T-helper 2 cell treated with Interferon-gamma antibody and Interleukin-4, amounts not matched to agents 5 μg/mL and 100 μg/mL, for 36 hours (primary cell): ENCODE measurements around the gene LCN15.
A peak's percentile ranks its signal among the peaks of the same experiment; 100 is the strongest.

Source experiments
- DNase-seq: peaks from one replicate; pipeline ENCODE4 v3.0.0; 2021; ENCODE audit warnings: low spot score
- H3K27ac Mint-ChIP-seq: one replicate; pipeline ENCODE4 v1.8.0; 2021; ENCODE audit warnings: mild to moderate bottlenecking, mixed read lengths
- H3K27me3 Mint-ChIP-seq: one replicate; pipeline ENCODE4 v1.8.0; 2021; ENCODE audit warnings: low read depth, mixed read lengths
- H3K36me3 Mint-ChIP-seq: one replicate; pipeline ENCODE4 v1.8.0; 2021; ENCODE audit warnings: low read depth, mixed read lengths
- H3K4me1 Mint-ChIP-seq: one replicate; pipeline ENCODE4 v1.8.0; 2021; ENCODE audit warnings: low read depth, mixed read lengths
- H3K4me3 Mint-ChIP-seq: one replicate; pipeline ENCODE4 v1.8.0; 2022; ENCODE audit warnings: mild to moderate bottlenecking, moderate library complexity, mixed read lengths
- H3K9me3 Mint-ChIP-seq: one replicate; pipeline ENCODE4 v1.8.0; 2021; ENCODE audit warnings: mixed read lengths

LCN15 gene

DNA sequence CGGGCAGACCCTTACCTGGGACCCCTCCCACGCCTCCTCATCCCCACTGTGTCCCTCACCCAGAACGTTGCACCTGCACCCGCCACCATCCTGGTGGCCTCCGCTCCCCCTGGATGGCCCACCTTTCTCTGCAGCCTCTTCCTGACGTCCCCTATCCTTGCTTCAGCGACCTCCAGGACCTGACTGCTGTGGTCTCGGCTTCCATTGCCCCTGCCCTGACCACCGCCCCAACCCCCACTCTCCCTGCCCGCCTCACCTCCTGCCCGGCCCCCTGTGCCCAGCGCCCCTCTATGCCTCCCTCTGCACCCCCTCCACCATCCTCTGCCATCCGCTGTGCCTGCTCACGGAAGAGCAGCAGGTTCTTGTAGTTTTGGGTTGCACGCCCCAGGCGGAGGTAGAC is 23.8 kb downstream of the LCN15 start:
- no peaks in the 10 kb centered on the region for H3K36me3 Mint-ChIP-seq
- DNase-seq = no peak
- H3K9me3 Mint-ChIP-seq = no peaks in the 10 kb centered on the region
- no peak overlapping the region for H3K27ac Mint-ChIP-seq
- peaks cover 5% of the 10 kb centered on the region for H3K27me3 Mint-ChIP-seq
- H3K4me3 Mint-ChIP-seq = no peak overlapping the region
- H3K4me1 Mint-ChIP-seq = no peaks in the 10 kb centered on the region

DNA sequence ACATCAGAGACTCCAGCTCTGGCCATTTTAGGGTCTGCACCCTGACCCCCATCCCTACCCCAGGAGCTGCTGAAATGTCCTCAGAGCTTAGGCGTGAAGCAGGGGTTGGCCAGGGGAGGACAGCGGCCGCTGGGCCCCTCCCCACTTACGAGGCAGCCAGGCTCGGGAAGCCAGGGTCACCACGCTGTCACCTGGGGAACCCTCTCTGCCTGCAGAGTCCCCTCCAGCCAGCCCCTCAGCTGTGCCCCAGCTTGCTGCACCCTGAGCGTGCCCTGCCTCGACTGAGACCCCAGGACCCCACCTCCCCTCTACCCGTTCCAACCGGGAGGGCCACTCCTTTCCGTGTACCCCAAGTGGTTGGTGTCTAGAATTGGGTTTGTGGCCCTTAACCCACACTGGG is 24.2 kb downstream of the LCN15 start:
- H3K9me3 Mint-ChIP-seq = no peaks in the 10 kb centered on the region
- H3K36me3 Mint-ChIP-seq = no peaks in the 10 kb centered on the region
- H3K4me1 Mint-ChIP-seq = no peaks in the 10 kb centered on the region
- H3K27me3 Mint-ChIP-seq = peaks cover 5% of the 10 kb centered on the region
- no peak overlapping the region for H3K4me3 Mint-ChIP-seq
- H3K27ac Mint-ChIP-seq = no peak overlapping the region
- DNase-seq = no peak

DNA sequence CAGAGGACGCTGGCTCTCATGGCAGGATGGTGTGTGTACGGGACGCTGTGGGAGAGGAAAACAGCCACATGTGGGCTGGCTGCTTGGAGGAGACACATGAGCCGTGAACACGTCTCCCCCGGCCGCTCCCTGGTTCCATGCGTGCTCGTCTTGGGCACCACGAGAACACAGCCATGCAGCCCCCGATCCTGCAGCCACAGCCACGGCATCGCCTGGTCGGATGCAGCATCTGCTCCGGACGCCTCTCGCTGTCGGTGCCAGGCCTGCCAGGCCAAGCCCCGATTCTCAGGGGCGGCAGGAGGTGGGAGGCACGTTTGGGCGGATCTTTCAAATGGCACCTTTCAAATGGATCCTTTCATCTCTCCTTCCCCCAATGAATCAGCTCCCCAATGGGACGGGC is 24.8 kb downstream of the LCN15 start:
- Mint-ChIP-seq H3K27me3 (peaks cover 5% of the 10 kb centered on the region), H3K4me3 (no peak overlapping the region), H3K4me1 (no peaks in the 10 kb centered on the region), H3K36me3 (no peaks in the 10 kb centered on the region), H3K27ac (no peak overlapping the region), H3K9me3 (no peaks in the 10 kb centered on the region)
- no peak for DNase-seq

DNA sequence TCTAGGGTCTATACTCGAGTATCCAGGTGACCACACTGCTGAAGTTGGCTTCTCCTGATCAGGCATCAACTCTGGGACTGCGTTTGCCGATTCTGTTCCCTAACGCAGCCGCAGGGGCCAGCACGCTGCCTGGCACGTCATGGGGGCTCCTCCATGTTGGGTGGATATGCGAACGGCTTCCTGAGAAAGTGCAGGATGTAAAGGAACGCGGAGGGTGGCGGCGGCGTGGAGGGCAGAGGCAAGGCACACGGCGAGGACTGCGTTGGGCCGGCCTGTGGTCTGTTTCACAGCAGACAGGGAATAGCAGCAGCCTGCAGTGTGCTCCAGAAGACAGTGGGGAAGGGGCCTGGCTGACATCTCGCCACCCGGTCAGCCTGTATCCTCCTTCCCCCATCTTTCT is 25.4 kb downstream of the LCN15 start:
- Mint-ChIP-seq H3K27me3 (peaks cover 5% of the 10 kb centered on the region), H3K4me3 (no peak overlapping the region), H3K4me1 (no peaks in the 10 kb centered on the region), H3K9me3 (no peaks in the 10 kb centered on the region), H3K36me3 (no peaks in the 10 kb centered on the region), H3K27ac (no peak overlapping the region)
- DNase-seq = no peak

DNA sequence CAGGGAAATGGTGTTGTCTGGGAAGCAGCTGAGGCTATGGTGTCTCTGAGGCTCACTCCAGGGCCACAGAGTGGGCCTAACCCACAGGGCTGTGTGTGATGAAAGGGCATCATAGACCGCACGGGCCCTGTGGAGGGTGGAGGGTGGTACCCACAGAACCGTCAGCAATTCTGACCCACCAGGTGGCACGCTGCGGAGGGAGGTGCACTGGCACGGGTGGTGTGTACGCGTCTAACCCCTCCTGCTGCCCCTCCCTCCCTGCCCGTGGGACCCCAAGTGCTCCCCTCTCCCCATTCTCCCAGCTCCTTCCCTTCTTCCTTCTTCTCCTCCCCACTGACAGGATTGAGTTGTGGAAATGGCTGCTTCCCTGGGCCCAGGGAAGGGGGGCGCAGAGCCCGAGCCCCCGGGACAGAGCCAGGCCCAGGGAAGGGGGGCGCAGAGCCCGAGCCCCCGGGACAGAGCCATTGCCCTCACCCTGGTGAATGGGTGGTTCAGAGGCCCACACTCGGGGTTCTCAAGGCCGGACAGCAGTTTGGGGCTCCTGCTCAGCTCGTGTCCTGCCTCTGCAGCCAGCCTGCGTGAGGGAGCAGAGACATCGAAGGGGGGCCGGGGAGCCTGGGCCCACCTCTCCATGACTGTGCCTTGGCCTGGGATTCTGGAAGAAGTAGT is 28.4 kb downstream of the LCN15 start:
- H3K27me3 Mint-ChIP-seq = no peaks in the 10 kb centered on the region
- H3K4me3 Mint-ChIP-seq = no peak overlapping the region
- no peaks in the 10 kb centered on the region for H3K9me3 Mint-ChIP-seq
- H3K27ac Mint-ChIP-seq = no peak overlapping the region
- DNase-seq = no peak
- peaks cover 4% of the 10 kb centered on the region for H3K4me1 Mint-ChIP-seq
- no peaks in the 10 kb centered on the region for H3K36me3 Mint-ChIP-seq

DNA sequence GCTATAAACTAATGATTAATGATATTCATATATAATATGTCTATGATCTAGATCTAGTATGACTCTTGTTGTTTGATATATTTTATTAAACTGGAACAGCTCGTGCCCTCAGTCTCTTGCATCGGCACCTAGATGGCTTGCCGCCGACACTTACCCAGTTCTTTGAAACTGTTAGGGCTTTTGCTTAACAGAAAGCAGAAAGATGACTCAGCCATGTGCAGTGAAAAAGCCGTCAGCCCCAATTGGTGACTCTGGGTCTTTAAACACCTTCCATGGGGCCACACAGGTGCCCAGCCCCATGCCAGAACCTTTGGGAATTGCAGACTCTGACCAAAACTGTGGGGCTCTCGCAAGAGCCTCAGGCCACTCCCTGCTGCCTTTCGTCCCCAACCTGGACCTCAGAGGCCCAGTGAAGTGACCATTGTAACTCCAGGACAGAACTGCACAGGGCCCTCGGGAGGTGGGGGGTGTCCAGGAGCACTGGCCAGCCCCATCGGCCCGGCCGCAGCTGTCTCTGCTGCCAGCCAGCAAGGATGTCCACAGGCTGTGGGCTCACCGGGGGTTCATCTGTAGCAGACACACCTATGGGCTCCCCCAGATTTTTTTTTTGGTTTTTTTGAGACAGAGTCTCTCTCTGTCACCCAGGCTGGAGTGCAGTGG is 29.4 kb downstream of the LCN15 start:
- H3K9me3 Mint-ChIP-seq = no peaks in the 10 kb centered on the region
- H3K27me3 Mint-ChIP-seq = no peaks in the 10 kb centered on the region
- H3K4me3 Mint-ChIP-seq = no peak overlapping the region
- H3K36me3 Mint-ChIP-seq = no peaks in the 10 kb centered on the region
- no peak for DNase-seq
- no peak overlapping the region for H3K27ac Mint-ChIP-seq
- peaks cover 7% of the 10 kb centered on the region for H3K4me1 Mint-ChIP-seq

DNA sequence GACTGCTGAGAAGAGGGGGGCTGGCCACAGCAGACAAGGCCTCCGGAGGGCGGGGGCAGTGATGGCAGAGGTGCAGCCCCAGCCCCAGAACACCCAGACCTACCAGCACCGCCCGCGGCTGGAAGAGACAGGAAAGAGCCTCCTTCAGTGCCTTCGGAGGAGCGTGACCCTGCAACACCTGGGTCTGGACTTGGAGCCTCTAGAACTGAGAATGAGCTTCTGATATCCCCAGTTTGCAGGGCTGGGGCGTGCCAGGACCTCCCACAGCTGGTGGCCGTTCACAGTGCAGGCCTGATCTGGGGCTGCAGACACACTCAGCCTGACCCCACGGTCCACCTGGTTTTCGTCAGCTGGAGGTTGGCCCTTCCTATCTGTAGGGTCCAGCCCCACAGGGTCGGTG is 30.7 kb downstream of the LCN15 start:
- Mint-ChIP-seq H3K4me3 (no peak overlapping the region), H3K27ac (no peak overlapping the region), H3K36me3 (no peaks in the 10 kb centered on the region)

DNA sequence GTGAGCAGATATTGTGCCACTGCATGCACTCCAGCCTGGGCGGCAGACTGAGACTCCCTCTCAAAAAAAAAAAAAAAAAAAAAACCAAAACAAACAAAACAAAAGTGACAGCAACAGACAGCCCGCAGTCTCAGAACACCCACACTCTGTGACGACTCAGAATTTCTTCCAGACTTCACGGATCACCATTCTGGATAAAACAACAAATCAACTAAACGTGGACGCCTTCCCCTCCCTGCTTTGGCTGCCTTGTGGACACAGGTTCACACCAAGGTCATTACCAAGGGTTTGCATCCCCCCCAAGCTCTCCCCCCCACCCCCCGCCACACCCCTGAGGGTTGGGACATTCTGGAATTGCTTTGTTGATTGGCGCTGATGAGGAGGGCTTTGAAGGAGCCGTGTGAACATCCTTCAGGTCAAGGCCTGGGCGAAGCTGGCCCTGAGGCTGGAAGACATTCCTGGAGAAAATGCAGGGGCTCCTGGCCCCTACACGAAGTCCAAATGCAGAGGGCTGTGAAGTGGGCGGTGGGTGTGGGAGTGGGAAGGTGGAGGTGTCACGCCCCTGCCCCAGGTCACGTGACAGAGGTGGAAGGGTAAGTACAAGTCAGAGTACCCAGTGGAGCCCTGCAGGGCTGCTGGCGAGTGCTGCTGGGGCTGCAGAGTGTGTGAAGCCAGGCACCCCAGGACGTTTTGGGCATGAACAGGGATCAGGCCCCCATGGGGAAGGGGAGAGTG is 31.7 kb downstream of the LCN15 start:
- H3K27me3 Mint-ChIP-seq = no peaks in the 10 kb centered on the region
- no peak overlapping the region for H3K4me3 Mint-ChIP-seq

More for the DNA sequence above, 30.7 kb downstream of the LCN15 start:
- Mint-ChIP-seq H3K9me3 (no peaks in the 10 kb centered on the region), H3K27me3 (no peaks in the 10 kb centered on the region), H3K4me1 (peaks cover 8% of the 10 kb centered on the region)
- DNase-seq = no peak

DNA sequence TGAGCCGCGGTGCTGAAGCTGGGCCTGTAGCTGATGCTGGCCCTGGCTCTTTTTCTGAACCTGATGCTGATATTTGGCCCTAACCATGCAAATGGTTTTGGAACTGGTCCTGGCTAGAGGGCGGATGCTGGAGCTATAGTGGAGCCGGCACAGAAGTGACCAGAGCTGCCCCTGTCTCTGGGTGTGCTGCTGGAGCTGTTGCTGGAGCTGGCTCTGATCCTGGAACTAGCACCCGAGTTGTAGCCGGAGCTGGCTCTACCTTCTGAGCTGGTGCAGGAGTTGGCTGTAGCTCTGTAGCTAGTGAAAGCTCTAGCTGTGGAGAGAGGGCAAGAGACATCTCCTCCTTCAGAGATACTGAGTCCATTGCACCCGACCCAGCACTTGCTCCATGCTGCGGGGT is 34.4 kb downstream of the LCN15 start:
- no peaks in the 10 kb centered on the region for H3K27me3 Mint-ChIP-seq
- peak overlapping the region; percentile 37 for H3K4me3 Mint-ChIP-seq
- H3K36me3 Mint-ChIP-seq = peaks cover 20% of the 10 kb centered on the region
- peaks cover 16% of the 10 kb centered on the region for H3K4me1 Mint-ChIP-seq
- H3K9me3 Mint-ChIP-seq = no peaks in the 10 kb centered on the region
- DNase-seq = no peak
- no peak overlapping the region for H3K27ac Mint-ChIP-seq

More for the DNA sequence above, 31.7 kb downstream of the LCN15 start:
- Mint-ChIP-seq H3K36me3 (peaks cover under 1% of the 10 kb centered on the region), H3K27ac (peak overlapping the region; percentile 41), H3K4me1 (peaks cover 8% of the 10 kb centered on the region), H3K9me3 (no peaks in the 10 kb centered on the region)
- DNase-seq = no peak

DNA sequence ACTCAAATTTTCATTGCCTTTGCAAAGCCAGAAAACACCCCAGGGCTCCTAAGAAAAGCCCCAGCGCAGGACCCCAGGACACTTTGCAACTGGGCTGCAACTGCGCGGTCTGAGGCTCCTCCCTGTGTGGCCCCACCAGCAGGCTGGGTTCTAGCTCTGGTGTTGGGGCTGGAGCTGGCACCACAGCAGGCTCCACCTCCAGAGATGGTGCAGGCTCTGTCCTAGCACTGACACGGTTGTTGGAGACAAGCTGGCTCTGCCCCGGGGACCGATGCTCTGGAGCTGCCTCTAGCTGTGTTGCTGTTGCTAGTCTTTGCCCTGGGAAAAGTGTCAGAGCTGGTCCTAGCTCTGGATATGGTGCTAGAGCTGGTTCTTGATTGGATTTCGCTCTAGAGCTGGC is 35.2 kb downstream of the LCN15 start:
- DNase-seq = no peak
- peak overlapping the region; percentile 37 for H3K4me3 Mint-ChIP-seq
- H3K27ac Mint-ChIP-seq = peak overlapping the region; percentile 26
- H3K4me1 Mint-ChIP-seq = peaks cover 16% of the 10 kb centered on the region
- no peaks in the 10 kb centered on the region for H3K27me3 Mint-ChIP-seq
- peaks cover 28% of the 10 kb centered on the region for H3K36me3 Mint-ChIP-seq
- H3K9me3 Mint-ChIP-seq = no peaks in the 10 kb centered on the region

DNA sequence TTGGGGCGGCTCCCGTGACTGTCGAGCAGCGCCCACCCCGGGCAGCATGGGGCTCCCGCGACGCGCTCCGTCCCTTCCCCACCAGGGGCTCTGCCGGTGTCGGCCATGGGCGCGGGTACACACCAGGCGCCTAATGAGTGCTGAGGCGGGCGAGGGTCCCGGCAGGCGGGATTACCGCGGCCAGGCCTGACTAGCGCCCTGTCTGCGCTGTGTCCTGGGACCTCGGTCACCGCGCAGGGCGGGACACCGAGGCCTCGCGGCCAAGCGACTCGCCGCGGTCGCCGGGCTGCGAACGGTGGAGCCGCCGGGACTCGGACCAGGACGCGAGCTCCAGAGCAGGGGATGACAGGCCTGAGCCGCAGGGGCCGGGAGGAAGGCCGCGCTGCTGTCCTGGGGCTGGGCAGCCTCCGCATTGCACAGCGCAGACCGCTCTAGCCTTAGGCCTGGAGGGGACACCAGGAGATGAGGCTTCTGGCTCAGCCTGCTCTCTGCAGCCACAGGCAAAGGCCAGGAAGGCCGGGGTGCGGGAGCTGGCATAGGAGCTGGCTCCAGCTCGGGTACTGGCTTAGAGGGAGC is 35.7 kb downstream of the LCN15 start:
- Mint-ChIP-seq H3K36me3 (peaks cover 33% of the 10 kb centered on the region), H3K9me3 (no peaks in the 10 kb centered on the region), H3K4me3 (peak overlapping the region; percentile 37), H3K27ac (no peak overlapping the region), H3K27me3 (no peaks in the 10 kb centered on the region), H3K4me1 (peaks cover 16% of the 10 kb centered on the region)
- DNase-seq = no peak

DNA sequence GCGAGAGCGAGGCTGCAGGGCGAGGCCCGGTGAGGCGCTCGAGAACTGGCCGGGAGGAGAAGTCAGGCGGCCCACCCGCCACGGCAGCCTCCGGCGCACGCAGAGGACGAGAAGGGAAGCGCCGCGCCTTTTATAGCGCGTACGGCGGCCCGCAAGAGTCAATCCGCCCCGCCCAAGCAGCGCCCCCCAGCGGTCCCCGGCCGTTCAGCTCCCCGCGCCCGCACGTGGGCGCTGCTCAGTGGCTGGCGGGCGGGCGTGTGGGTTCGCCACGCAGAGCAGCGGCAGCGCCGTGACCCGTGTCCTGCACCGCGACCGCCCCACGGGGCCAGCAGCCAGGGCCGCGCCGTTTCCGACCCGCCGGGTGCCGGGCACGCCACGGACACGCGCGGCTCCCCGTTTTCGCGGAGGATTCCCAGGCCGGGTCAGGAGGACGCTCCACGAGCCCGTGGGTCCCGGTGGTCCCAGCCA is 36.2 kb downstream of the LCN15 start:
- no peaks in the 10 kb centered on the region for H3K9me3 Mint-ChIP-seq
- H3K4me1 Mint-ChIP-seq = peaks cover 16% of the 10 kb centered on the region
- DNase-seq = peak; percentile 88
- H3K27me3 Mint-ChIP-seq = no peaks in the 10 kb centered on the region
- H3K4me3 Mint-ChIP-seq = peak overlapping the region; percentile 97
- no peak overlapping the region for H3K27ac Mint-ChIP-seq
- peaks cover 36% of the 10 kb centered on the region for H3K36me3 Mint-ChIP-seq

DNA sequence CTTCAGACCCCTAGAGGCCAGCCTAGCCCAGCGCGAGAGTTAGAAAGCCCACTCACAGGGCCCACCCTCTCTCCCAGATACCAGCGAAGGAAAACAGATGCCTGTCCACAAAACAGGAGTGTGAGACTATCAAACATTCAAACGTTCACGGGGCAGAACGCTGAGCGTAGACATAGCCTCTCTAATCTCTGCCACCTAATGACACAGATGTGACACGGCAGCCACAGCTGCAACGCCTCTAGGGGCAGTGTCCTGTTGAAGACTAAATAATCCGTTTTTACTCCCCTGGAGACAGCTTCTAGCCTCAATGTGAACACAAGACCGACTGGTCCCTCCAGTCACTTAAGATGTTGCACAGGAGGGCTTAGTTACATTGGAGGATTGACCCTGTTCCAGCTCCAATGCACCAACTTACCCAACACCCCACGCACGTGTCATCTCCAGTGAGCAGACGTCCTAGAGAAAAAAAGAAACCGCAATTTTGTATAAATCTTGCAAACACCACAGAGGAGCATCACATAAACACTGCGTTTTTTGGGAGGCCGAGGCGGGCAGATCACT is 37.6 kb downstream of the LCN15 start:
- H3K36me3 Mint-ChIP-seq = peaks cover 36% of the 10 kb centered on the region
- no peak for DNase-seq
- H3K27me3 Mint-ChIP-seq = no peaks in the 10 kb centered on the region
- no peaks in the 10 kb centered on the region for H3K9me3 Mint-ChIP-seq
- H3K4me1 Mint-ChIP-seq = peaks cover 14% of the 10 kb centered on the region
- H3K4me3 Mint-ChIP-seq = peak overlapping the region; percentile 97
- peak overlapping the region; percentile 94 for H3K27ac Mint-ChIP-seq

DNA sequence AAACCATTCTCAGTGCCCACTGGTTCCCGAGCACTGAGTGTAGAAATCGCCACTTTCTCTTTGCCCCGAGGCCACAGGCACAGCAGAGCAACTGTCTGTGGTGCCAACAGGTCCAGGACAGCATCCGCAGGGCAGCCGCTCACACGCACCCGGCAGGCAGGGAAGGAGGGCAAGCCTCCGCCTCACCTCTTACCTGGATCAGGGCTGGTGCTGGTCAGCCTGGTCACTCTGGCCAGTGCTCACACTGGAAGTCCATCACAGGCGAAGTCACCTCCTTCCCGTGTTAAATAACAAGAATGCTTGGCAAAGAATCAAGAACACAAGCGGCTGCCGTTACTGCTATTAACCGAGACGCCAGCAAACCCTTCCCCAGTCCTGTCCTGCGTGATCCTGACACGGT is 38.2 kb downstream of the LCN15 start:
- H3K36me3 Mint-ChIP-seq = peaks cover 38% of the 10 kb centered on the region
- H3K9me3 Mint-ChIP-seq = no peaks in the 10 kb centered on the region
- H3K4me3 Mint-ChIP-seq = peak overlapping the region; percentile 97
- peak overlapping the region; percentile 94 for H3K27ac Mint-ChIP-seq
- no peak for DNase-seq
- H3K27me3 Mint-ChIP-seq = no peaks in the 10 kb centered on the region
- peaks cover 14% of the 10 kb centered on the region for H3K4me1 Mint-ChIP-seq
